OCI-LY1 (cell line): ENCODE data around the gene ZNF776.

Experiments
- H2AFZ ChIP-seq: fragments of 200-600 bp; sonication (generic), shearing (Covaris generic); 2 replicates; pipeline ENCODE4 v1.6.0; 2014; ENCODE audit warnings: antibody characterized with exemption, mild to moderate bottlenecking, low read length
- H3F3A ChIP-seq: fragments of 200-600 bp; sonication (generic), shearing (Covaris generic); 2 replicates; pipeline ENCODE4 v1.6.0; 2014; ENCODE audit warnings: mild to moderate bottlenecking, antibody characterized with exemption, low read length, moderate library complexity; ENCODE audit not compliant: insufficient read depth
- H3K27ac ChIP-seq: fragments of 200-600 bp; sonication (generic); 2 replicates; pipeline ENCODE4 v1.5.1; 2014; ENCODE audit warnings: low read length, mixed run types, mild to moderate bottlenecking, low read depth; ENCODE audit not compliant: poor library complexity, severe bottlenecking
- H3K27me3 ChIP-seq: fragments of 200-600 bp; sonication (generic); 2 replicates; pipeline ENCODE4 v1.6.0; 2014; ENCODE audit warnings: antibody characterized with exemption, mild to moderate bottlenecking, low read length, moderate library complexity; ENCODE audit not compliant: insufficient read depth
- H3K36me3 ChIP-seq: fragments of 200-600 bp; sonication (generic); 2 replicates; pipeline ENCODE4 v1.6.1; 2014; ENCODE audit warnings: mild to moderate bottlenecking, antibody characterized with exemption, low read length, moderate library complexity, mixed read lengths; ENCODE audit not compliant: insufficient read depth
- H3K4me1 ChIP-seq: fragments of 200-600 bp; sonication (generic); 2 replicates; pipeline ENCODE4 v1.5.1; 2014; ENCODE audit warnings: mild to moderate bottlenecking, low read length, moderate library complexity; ENCODE audit not compliant: insufficient read depth, severe bottlenecking
- H3K4me2 ChIP-seq: fragments of 200-600 bp; sonication (generic), shearing (Covaris generic); 2 replicates; pipeline ENCODE4 v1.6.1; 2014; ENCODE audit warnings: low read length
- H3K4me3 ChIP-seq: fragments of 200-600 bp; sonication (generic); 2 replicates; pipeline ENCODE4 v1.5.1; 2014; ENCODE audit warnings: low read length, low read depth, mild to moderate bottlenecking, mixed read lengths; ENCODE audit not compliant: poor library complexity, severe bottlenecking
- H3K79me2 ChIP-seq: fragments of 200-600 bp; shearing (Covaris generic); 2 replicates; pipeline ENCODE4 v1.6.1; 2016; ENCODE audit warnings: mixed run types, low read length, mixed read lengths; ENCODE audit not compliant: insufficient read depth
- H3K9ac ChIP-seq: fragments of 200-600 bp; sonication (generic), shearing (Covaris generic); 2 replicates; pipeline ENCODE4 v1.6.1; 2014; ENCODE audit warnings: mild to moderate bottlenecking, low read length, mixed read lengths
- H3K9me2 ChIP-seq: fragments of 200-600 bp; sonication (generic), shearing (Covaris generic); 2 replicates; pipeline ENCODE4 v1.6.1; 2014; ENCODE audit warnings: low read depth, mild to moderate bottlenecking, low read length, mixed read lengths
- H3K9me3 ChIP-seq: fragments of 200-600 bp; shearing (Covaris generic); 2 replicates; pipeline ENCODE4 v1.6.1; 2014; ENCODE audit warnings: low read length, mixed read lengths
- H4K20me1 ChIP-seq: fragments of 200-600 bp; sonication (generic), shearing (Covaris generic); 2 replicates; pipeline ENCODE4 v1.6.0; 2016; ENCODE audit warnings: mild to moderate bottlenecking, low read length; ENCODE audit not compliant: insufficient read depth
- EZH2 ChIP-seq: fragments of 200-600 bp; sonication (generic), shearing (Covaris generic); IDR thresholded peaks from 2 replicates; pipeline ENCODE4 v1.8.0; 2017; ENCODE audit warnings: borderline replicate concordance, mixed run types, mild to moderate bottlenecking, antibody characterized with exemption, low read length, moderate library complexity, mixed read lengths
- TF ChIP-seq, protein P1 (sequence below): fragments of 200-600 bp; sonication (generic), shearing (Covaris generic); IDR thresholded peaks from 2 replicates; pipeline ENCODE4 v1.5.1; 2017; ENCODE audit warnings: mild to moderate bottlenecking, antibody characterized with exemption, low read length, moderate library complexity, mixed read lengths

Gene ZNF776

DNA sequence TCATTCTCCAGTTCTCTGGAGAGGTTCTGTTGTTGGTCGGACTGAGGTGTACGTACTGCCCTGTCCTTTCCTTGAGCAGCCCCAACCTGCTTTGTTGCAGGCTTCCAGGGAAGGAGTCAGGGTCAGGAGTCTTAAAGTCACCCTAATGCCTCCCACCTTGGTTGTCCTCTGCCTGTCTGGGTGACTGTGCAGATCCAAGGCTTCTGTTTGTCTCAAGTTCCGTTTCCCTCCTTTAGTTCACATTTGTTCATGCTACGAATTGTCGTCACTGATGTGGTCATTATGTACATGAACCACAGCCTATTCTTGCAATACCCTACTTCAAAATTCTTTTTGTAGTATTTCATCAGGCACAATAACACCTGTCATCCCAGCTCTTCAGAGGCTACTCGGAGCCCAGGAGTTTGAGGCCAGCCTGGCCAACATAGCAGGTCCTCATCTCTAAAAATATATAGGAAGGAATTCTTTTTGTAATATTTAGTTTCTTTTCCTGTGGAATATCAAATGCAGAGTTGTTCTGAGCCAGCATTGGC, 30.2 kb downstream of the ZNF776 start:
- Histone ChIP-seq H2AFZ (no peak overlapping the region), H3K9ac (no peak overlapping the region), H3K9me3 (peaks cover 64% of the 10 kb centered on the region), H3K4me3 (no peak overlapping the region), H3K4me1 (no peaks in the 10 kb centered on the region), H3K79me2 (peaks cover 63% of the 10 kb centered on the region), H4K20me1 (no peaks in the 10 kb centered on the region), H3K27me3 (no peaks in the 10 kb centered on the region), H3F3A (no peaks in the 10 kb centered on the region), H3K27ac (no peak overlapping the region), H3K4me2 (no peak overlapping the region), H3K36me3 (peaks cover 98% of the 10 kb centered on the region), H3K9me2 (no peaks in the 10 kb centered on the region)
- TF ChIP-seq EZH2, result no peak
- TF ChIP-seq, protein P1, sequence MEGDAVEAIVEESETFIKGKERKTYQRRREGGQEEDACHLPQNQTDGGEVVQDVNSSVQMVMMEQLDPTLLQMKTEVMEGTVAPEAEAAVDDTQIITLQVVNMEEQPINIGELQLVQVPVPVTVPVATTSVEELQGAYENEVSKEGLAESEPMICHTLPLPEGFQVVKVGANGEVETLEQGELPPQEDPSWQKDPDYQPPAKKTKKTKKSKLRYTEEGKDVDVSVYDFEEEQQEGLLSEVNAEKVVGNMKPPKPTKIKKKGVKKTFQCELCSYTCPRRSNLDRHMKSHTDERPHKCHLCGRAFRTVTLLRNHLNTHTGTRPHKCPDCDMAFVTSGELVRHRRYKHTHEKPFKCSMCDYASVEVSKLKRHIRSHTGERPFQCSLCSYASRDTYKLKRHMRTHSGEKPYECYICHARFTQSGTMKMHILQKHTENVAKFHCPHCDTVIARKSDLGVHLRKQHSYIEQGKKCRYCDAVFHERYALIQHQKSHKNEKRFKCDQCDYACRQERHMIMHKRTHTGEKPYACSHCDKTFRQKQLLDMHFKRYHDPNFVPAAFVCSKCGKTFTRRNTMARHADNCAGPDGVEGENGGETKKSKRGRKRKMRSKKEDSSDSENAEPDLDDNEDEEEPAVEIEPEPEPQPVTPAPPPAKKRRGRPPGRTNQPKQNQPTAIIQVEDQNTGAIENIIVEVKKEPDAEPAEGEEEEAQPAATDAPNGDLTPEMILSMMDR, result no peak

DNA sequence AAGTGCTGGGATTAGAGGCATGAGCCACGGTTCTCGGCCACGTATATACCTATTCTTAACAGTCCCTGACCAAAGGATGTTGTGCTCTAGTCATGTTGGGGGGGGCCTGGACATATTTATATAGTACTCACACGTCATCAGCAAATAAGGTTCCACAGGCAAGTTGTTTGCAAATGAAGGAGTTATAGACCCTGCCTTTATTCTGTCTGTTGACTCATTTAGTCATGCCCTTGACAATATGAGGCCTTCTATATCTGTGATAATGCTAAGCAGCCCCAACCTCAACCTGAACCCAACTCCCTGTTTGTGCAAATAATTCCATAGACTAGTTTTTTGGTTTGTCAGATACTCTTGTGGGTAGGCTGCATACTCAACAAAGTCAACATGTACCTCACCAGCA, 31.7 kb downstream of the ZNF776 start:
- Histone ChIP-seq H3K27ac (no peak overlapping the region), H3K4me1 (no peaks in the 10 kb centered on the region), H3K79me2 (peaks cover 50% of the 10 kb centered on the region), H3K4me2 (no peak overlapping the region), H3K9ac (no peak overlapping the region), H4K20me1 (no peaks in the 10 kb centered on the region), H3K36me3 (peaks cover 91% of the 10 kb centered on the region), H3K9me3 (peaks cover 55% of the 10 kb centered on the region), H3K27me3 (no peaks in the 10 kb centered on the region), H3F3A (no peaks in the 10 kb centered on the region), H3K4me3 (no peak overlapping the region), H3K9me2 (no peaks in the 10 kb centered on the region), H2AFZ (no peak overlapping the region)
- TF ChIP-seq, protein P1, result no peak

DNA sequence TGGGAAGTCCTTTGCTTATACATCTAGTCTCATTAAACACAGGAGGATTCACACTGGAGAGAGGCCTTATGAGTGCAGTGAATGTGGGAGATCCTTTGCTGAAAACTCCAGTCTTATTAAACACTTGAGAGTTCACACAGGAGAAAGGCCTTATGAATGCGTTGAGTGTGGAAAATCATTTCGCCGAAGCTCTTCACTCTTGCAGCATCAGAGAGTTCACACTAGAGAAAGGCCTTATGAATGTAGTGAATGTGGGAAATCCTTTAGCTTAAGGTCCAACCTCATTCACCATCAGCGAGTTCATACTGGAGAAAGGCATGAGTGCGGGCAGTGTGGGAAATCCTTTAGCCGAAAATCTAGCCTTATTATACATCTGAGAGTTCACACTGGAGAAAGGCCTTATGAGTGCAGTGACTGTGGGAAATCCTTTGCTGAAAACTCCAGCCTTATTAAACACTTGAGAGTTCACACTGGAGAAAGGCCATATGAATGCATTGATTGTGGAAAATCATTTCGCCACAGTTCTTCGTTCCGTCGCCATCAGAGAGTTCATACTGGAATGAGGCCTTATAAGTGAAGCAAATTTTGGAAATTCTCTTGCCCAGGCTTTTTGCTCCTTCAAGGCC, 32.7 kb downstream of the ZNF776 start:
- Histone ChIP-seq H3K27me3 (no peaks in the 10 kb centered on the region), H3K36me3 (peaks cover 88% of the 10 kb centered on the region), H3K4me2 (no peak overlapping the region), H3K79me2 (peaks cover 44% of the 10 kb centered on the region), H3K27ac (no peak overlapping the region), H2AFZ (no peak overlapping the region), H3K9me2 (no peaks in the 10 kb centered on the region), H3K4me3 (no peak overlapping the region), H3F3A (no peaks in the 10 kb centered on the region), H4K20me1 (no peaks in the 10 kb centered on the region), H3K4me1 (no peaks in the 10 kb centered on the region), H3K9ac (no peak overlapping the region), H3K9me3 (peaks cover 52% of the 10 kb centered on the region)
- no peak for TF ChIP-seq EZH2
- TF ChIP-seq, protein P1, result no peak
